Neutrophil (primary cell): ENCODE measurements around the gene PRPF38A.
"Not testable (repeated sequence)": the region's sequence is repeated elsewhere in the genome, so short reads cannot be mapped to it uniquely, and the experiment has no call there.

Experiments
- H3K27ac ChIP-seq: fragments of 200-600 bp; sonication (generic); 2 replicates; pipeline ENCODE4 v1.5.1; 2016; ENCODE audit warnings: mild to moderate bottlenecking, moderate library complexity
- H3K27me3 ChIP-seq: fragments of 200-600 bp; sonication (generic); 2 replicates; pipeline ENCODE4 v1.6.0; 2016; ENCODE audit warnings: mild to moderate bottlenecking
- H3K36me3 ChIP-seq: fragments of 200-600 bp; sonication (generic); 2 replicates; pipeline ENCODE4 v1.5.1; 2017
- H3K4me1 ChIP-seq, 2 experiments: fragments of 200-600 bp in 1 of 2; sonication (generic) in 1 of 2; 1 replicate in 1 of 2; 2 replicates in 1 of 2; pipeline versions ENCODE4 v1.5.1 to v1.6.1; 2013 to 2016; ENCODE audit warnings: low read depth in 1 of 2, low read length in 1 of 2, mild to moderate bottlenecking in 1 of 2, moderate library complexity in 1 of 2; ENCODE audit not compliant: control insufficient read depth in 1 of 2, insufficient read depth in 1 of 2
- H3K4me3 ChIP-seq, 2 experiments: fragments of 200-600 bp in 1 of 2; sonication (generic) in 1 of 2; 1 replicate in 1 of 2; 2 replicates in 1 of 2; pipeline ENCODE4 v1.5.1; 2013 to 2016; ENCODE audit warnings: low read depth in 1 of 2, low read length in 1 of 2, mild to moderate bottlenecking in 1 of 2, moderate library complexity in 1 of 2
- H3K9me3 ChIP-seq: fragments of 200-600 bp; sonication (generic); 2 replicates; pipeline ENCODE4 v1.5.1; 2016
- CTCF ChIP-seq: fragments of 200-600 bp; sonication (generic); IDR thresholded peaks from 2 replicates; pipeline ENCODE4 v1.5.1; 2016; ENCODE audit warnings: antibody characterized with exemption

The PRPF38A gene

GRCh38 chr1:52365746-52366516 is 38.5 kb upstream of the PRPF38A start, which contains the start of gene CC2D1B:
Gene CC2D1B (minus strand): TSS chr1:52366205. CDS start chr1:52364620, 1,585 bp downstream.
- TF ChIP-seq CTCF, result peak; percentile 85
- Histone ChIP-seq H3K36me3 (peaks cover 29% of the 10 kb centered on the region), H3K4me3 (peak within 1 kb of the TSS; percentile 79 to 89), H3K27ac (peak within 1 kb of the TSS; percentile 92), H3K27me3 (peaks cover 14% of the 10 kb centered on the region), H3K4me1 (peaks cover 30% of the 10 kb centered on the region in 2 experiments), H3K9me3 (no peaks in the 10 kb centered on the region)

GRCh38 chr1:52366517-52366827 is 37.9 kb upstream of the PRPF38A start:
- peak overlapping the region; percentile 79 to 89 for H3K4me3 ChIP-seq
- peaks cover 23% of the 10 kb centered on the region for H3K36me3 ChIP-seq
- TF ChIP-seq CTCF, result no peak
- H3K9me3 ChIP-seq, result no peaks in the 10 kb centered on the region
- H3K27ac ChIP-seq, result peak overlapping the region; percentile 92
- peaks cover 30% of the 10 kb centered on the region in 2 experiments for H3K4me1 ChIP-seq
- H3K27me3 ChIP-seq, result peaks cover 14% of the 10 kb centered on the region

- Histone ChIP-seq H3K4me3 (no peak overlapping the region), H3K4me1 (peaks cover 30% of the 10 kb centered on the region in 2 experiments), H3K27ac (no peak overlapping the region), H3K36me3 (peaks cover 17% of the 10 kb centered on the region), H3K27me3 (peaks cover 14% of the 10 kb centered on the region), H3K9me3 (no peaks in the 10 kb centered on the region)
- no peak for TF ChIP-seq CTCF
These were observed 37.1 kb upstream of the PRPF38A start for GRCh38 chr1:52367272-52367671.

GRCh38 chr1:52368383-52369172 is 35.8 kb upstream of the PRPF38A start:
- no peak overlapping the region for H3K27ac ChIP-seq
- H3K4me3 ChIP-seq, result peak overlapping the region; percentile 26 to 60
- H3K27me3 ChIP-seq, result peaks cover 14% of the 10 kb centered on the region
- H3K36me3 ChIP-seq, result peaks cover 20% of the 10 kb centered on the region
- no peaks in the 10 kb centered on the region for H3K9me3 ChIP-seq
- no peak for TF ChIP-seq CTCF
- H3K4me1 ChIP-seq, result peaks cover 30% of the 10 kb centered on the region in 2 experiments

GRCh38 chr1:52369851-52370250 is 34.6 kb upstream of the PRPF38A start:
- peaks cover 14% of the 10 kb centered on the region for H3K27me3 ChIP-seq
- not testable (repeated sequence) for H3K27ac ChIP-seq, H3K4me3 ChIP-seq, H3K9me3 ChIP-seq
- H3K36me3 ChIP-seq, result peaks cover 24% of the 10 kb centered on the region
- H3K4me1 ChIP-seq, result peaks cover 22 to 23% of the 10 kb centered on the region in 2 experiments

GRCh38 chr1:52385376-52385775 is 19.0 kb upstream of the PRPF38A start:
- H3K9me3 ChIP-seq, result no peaks in the 10 kb centered on the region
- no peaks in the 10 kb centered on the region for H3K27me3 ChIP-seq
- H3K27ac ChIP-seq, result no peak overlapping the region
- TF ChIP-seq CTCF, result no peak
- no peaks in the 10 kb centered on the region for H3K4me1 ChIP-seq
- no peak overlapping the region for H3K4me3 ChIP-seq
- H3K36me3 ChIP-seq, result peaks cover 67% of the 10 kb centered on the region
